Upper lobe of left lung (tissue), 6 donors: ENCODE results near the gene FAM234A. TPM values are rescaled to one million over a fixed set of nuclear protein-coding genes. Genes with fewer than 3 reads are reported as not detected.

ENCODE experiments used
- ATAC-seq, 2 donors: fragments of 200-7000 bp; cut with Tn5 transposase; one replicate each; pipeline ENCODE4 v1.9.1; 2022; ENCODE audit warnings: mild to moderate bottlenecking in 2 of 2, moderate library complexity in 2 of 2; ENCODE audit not compliant: low FRiP score in 2 of 2
- DNase-seq, 2 donors: peaks; one replicate each; pipeline ENCODE4 v3.0.0-alpha.2; 2019 to 2020
- H3K27ac ChIP-seq, 4 donors: fragments of 200-600 bp; sonication (generic); one replicate each; pipeline ENCODE4 v1.5.1; 2016 to 2019
- H3K27me3 ChIP-seq, 4 donors: fragments of 200-600 bp; sonication (generic); one replicate each; pipeline ENCODE4 v1.5.1; 2017 to 2019
- H3K36me3 ChIP-seq, 4 donors: fragments of 200-600 bp; sonication (generic); one replicate each; pipeline ENCODE4 v1.5.1; 2016 to 2019
- H3K4me1 ChIP-seq, 4 donors: fragments of 200-600 bp; sonication (generic); one replicate each; pipeline ENCODE4 v1.5.1; 2018 to 2019
- H3K4me3 ChIP-seq, 4 donors: fragments of 200-600 bp; sonication (generic); one replicate each; pipeline ENCODE4 v1.5.1; 2017 to 2019; ENCODE audit warnings: mild to moderate bottlenecking in 2 of 4, moderate library complexity in 1 of 4
- H3K9me3 ChIP-seq, 4 donors: fragments of 200-600 bp; sonication (generic); one replicate each; pipeline ENCODE4 v1.5.1; 2018 to 2019
- EP300 ChIP-seq, 4 donors: sonication (generic); formaldehyde crosslinking; IDR thresholded peaks; one replicate each; pipeline ENCODE4 v1.5.1; 2017; ENCODE audit warnings: antibody characterized with exemption in 4 of 4, control low read depth in 2 of 4
- POLR2A ChIP-seq, 4 donors: fragments of 450-650 bp; IDR thresholded peaks; one replicate each; pipeline ENCODE4 v1.5.1; 2016 to 2017; ENCODE audit warnings: antibody characterized with exemption in 4 of 4, mild to moderate bottlenecking in 2 of 4
- POLR2AphosphoS5 ChIP-seq, 2 donors: sonication (generic); formaldehyde crosslinking; IDR thresholded peaks; one replicate each; pipeline ENCODE4 v1.5.1; 2017; ENCODE audit warnings: antibody characterized with exemption in 2 of 2
- WGBS, 2 donors: methylation state at CpG; one replicate each; pipeline ENCODE4 v1.1.5; 2017 to 2018; 5-methylcytosine and 5-hydroxymethylcytosine counted together
- total RNA-seq, 6 donors: library from RNA; depleted of rRNA in 4 of 6; stranded (reverse); fragments of >200 nt in 4 of 6; gene quantifications; one replicate each; pipeline versions ENCODE4 v1.1.0 to v1.2.1, GENCODE V29; 2016 to 2021
- TF ChIP-seq, protein P1 (sequence below), 6 experiments: fragments of 450-650 bp in 4 of 6; fragments of 200-600 bp in 2 of 6; sonication (generic) in 2 of 6; IDR thresholded peaks; one replicate each; pipeline ENCODE4 v1.5.1; 2016 to 2019; ENCODE audit warnings: antibody characterized with exemption in 6 of 6
- donor health status: DM: no; HTN: no; CAD: no; lungs with moderate emphysema.
- donor health status: DM: no; HTN: yes; CAD: no; lungs with severe emphysema.

The FAM234A gene
- total RNA-seq, 6 donors from 2014 or later: 55.4 to 92.7 (median 66.0) TPM

DNA sequence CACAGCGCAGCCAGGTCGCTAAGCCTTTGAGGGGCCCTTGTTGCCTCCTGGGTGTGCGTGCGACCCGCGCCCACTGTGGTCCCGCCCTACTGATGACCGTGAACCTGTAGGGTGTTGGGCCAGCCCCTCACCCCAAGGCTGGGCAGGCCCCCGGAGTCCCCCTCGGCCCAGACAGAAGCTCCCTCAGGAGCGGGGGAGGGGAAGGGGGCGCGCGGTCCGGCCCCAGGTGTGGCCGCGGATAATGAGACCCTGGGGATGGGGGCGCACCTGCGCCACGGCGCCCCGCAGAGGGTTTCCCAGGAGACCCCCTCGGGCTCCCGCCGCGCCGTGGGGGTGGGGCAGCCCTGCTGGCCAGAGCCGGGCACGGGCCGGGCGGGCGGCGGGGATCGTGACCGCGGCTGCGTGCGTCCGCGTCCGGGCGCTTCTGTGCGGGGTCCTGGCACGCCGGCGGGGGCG, 45.4 kb downstream of the FAM234A start:
- Histone ChIP-seq H3K27me3 (peaks cover 2 to 39% (median 22%) of the 10 kb centered on the region in 4 donors), H3K4me3 (peak overlapping the region in 3 of 4 donors; percentile 17 to 27 (median 18)), H3K4me1 (peaks cover 15 to 39% (median 17%) of the 10 kb centered on the region in 4 donors), H3K27ac (no peak overlapping the region), H3K36me3 (no peaks in the 10 kb centered on the region), H3K9me3 (no peaks in the 10 kb centered on the region)
- TF ChIP-seq EP300 (IDR thresholded peaks at IDR 0.05): no peak
- TF ChIP-seq POLR2A (IDR thresholded peaks at IDR 0.05): no peak
- TF ChIP-seq POLR2AphosphoS5 (IDR thresholded peaks at IDR 0.05): no peak
- TF ChIP-seq, protein P1, sequence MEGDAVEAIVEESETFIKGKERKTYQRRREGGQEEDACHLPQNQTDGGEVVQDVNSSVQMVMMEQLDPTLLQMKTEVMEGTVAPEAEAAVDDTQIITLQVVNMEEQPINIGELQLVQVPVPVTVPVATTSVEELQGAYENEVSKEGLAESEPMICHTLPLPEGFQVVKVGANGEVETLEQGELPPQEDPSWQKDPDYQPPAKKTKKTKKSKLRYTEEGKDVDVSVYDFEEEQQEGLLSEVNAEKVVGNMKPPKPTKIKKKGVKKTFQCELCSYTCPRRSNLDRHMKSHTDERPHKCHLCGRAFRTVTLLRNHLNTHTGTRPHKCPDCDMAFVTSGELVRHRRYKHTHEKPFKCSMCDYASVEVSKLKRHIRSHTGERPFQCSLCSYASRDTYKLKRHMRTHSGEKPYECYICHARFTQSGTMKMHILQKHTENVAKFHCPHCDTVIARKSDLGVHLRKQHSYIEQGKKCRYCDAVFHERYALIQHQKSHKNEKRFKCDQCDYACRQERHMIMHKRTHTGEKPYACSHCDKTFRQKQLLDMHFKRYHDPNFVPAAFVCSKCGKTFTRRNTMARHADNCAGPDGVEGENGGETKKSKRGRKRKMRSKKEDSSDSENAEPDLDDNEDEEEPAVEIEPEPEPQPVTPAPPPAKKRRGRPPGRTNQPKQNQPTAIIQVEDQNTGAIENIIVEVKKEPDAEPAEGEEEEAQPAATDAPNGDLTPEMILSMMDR (IDR thresholded peaks at IDR 0.05): no peak
- 44% methylated on average over 11 of the region's 47 CpGs; no CpG with 5 or more reads in 1 of the 2 donors for WGBS, 2 donors
- DNase-seq (peak in 1 of 2 donors; percentile 83), ATAC-seq (no peak)

GRCh38 chr16:280552-280951, 45.9 kb downstream of the FAM234A start, which contains the start of gene ARHGDIG:
Gene ARHGDIG, plus strand, starts transcription at chr16:280591. Its CDS starts 90 bp downstream, at chr16:280681.
- no peaks in the 10 kb centered on the region for H3K9me3 ChIP-seq
- TF ChIP-seq POLR2A (IDR thresholded peaks at IDR 0.05) (no peak), EP300 (IDR thresholded peaks at IDR 0.05) (no peak), POLR2AphosphoS5 (IDR thresholded peaks at IDR 0.05) (no peak)
- ATAC-seq (no peak), DNase-seq (peak in 1 of 2 donors; percentile 77)
- H3K36me3 ChIP-seq: no peaks in the 10 kb centered on the region
- 0% methylated on average over 2 to 4 of the region's 54 CpGs for WGBS, 2 donors
- H3K4me3 ChIP-seq: peak within 1 kb of the TSS in 3 of 4 donors; percentile 23 to 33 (median 32)
- H3K27ac ChIP-seq: no peak within 1 kb of the TSS
- H3K27me3 ChIP-seq: peaks cover 2 to 34% (median 20%) of the 10 kb centered on the region in 4 donors
- H3K4me1 ChIP-seq: peaks cover 11 to 33% (median 13%) of the 10 kb centered on the region in 4 donors

DNA sequence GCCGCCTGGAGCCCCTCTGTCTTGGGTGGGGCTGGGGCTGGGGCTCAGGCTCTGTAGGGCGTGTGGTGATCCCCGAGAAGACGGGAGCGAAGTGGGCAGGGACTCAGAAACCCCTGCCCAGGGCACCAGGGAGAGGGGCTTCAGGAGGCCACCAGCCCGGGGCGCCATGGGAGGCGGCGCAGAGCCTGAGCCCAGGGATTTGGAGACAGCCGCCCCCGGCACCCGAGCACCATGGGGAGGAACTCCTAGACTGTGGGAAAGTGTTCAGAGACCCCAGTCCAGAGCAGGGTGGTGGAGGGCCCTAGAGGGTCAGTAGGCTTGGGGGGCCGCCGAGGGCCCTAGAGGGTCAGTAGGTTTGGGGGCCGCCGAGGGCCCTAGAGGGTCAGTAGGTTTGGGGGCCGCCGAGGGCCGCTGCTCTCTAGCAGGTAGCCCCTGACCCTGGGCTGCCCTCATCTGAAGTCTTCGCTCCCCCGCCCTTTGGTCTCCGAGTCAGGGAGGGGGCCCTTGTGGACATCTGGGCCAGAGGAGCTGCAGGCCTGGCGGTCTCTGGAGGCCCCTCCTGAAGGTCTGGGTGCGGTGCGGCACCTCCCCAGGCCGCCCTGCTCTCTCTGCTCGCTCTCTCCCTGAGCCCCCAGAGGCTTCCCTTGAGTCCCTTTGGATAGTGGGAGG, 46.5 kb downstream of the FAM234A start:
- peaks cover 8 to 28% (median 10%) of the 10 kb centered on the region in 4 donors for H3K4me1 ChIP-seq
- no peak for TF ChIP-seq POLR2A (IDR thresholded peaks at IDR 0.05)
- no peak for TF ChIP-seq EP300 (IDR thresholded peaks at IDR 0.05)
- no peak for TF ChIP-seq POLR2AphosphoS5 (IDR thresholded peaks at IDR 0.05)
- TF ChIP-seq, protein P1 (IDR thresholded peaks at IDR 0.05): no peak
- H3K9me3 ChIP-seq: no peaks in the 10 kb centered on the region
- H3K36me3 ChIP-seq: no peaks in the 10 kb centered on the region
- peak overlapping the region in 3 of 4 donors; percentile 23 to 33 (median 32) for H3K4me3 ChIP-seq
- peak in 1 of 2 donors; percentile 75 for DNase-seq
- peaks cover 2 to 29% (median 19%) of the 10 kb centered on the region in 4 donors for H3K27me3 ChIP-seq
- H3K27ac ChIP-seq: no peak overlapping the region
- 30 to 64% methylated on average over 4 to 10 of the region's 27 CpGs for WGBS, 2 donors
- ATAC-seq: no peak

DNA sequence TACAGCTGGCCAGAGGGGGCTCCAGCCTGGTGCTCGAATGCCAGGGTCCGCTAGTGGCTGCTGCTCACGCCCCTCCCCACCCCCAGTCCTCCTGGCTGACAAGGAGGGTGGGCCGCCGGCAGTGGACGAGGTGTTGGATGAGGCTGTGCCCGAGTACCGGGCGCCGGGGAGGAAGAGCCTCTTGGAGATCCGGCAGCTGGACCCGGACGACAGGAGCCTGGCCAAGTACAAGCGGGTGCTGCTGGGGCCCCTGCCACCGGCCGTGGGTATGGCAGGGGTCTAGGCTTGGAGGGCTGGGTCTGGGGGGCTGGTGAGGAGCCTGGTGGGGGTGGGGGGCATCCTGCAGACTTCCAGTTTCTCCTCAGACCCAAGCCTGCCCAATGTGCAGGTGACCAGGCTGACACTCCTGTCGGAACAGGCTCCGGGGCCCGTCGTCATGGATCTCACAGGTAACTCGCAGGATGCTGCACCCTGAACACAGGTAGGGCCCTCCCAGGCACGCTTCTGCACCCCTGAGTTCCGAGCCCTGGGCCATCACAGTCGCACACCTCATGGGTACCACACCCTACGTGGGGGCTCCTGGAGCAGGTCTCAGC, 47.1 kb downstream of the FAM234A start:
- Histone ChIP-seq H3K36me3 (peaks cover 0 to 4% (median 0%) of the 10 kb centered on the region in 4 donors), H3K4me3 (no peak overlapping the region), H3K9me3 (no peaks in the 10 kb centered on the region), H3K27ac (no peak overlapping the region), H3K27me3 (peaks cover 2 to 29% (median 18%) of the 10 kb centered on the region in 4 donors), H3K4me1 (peaks cover 6 to 24% (median 7%) of the 10 kb centered on the region in 4 donors)
- DNase-seq: peak in 1 of 2 donors; percentile 69
- ATAC-seq: peak in 1 of 2 donors; percentile 4
- TF ChIP-seq POLR2AphosphoS5 (IDR thresholded peaks at IDR 0.05): no peak
- no peak for TF ChIP-seq EP300 (IDR thresholded peaks at IDR 0.05)
- TF ChIP-seq, protein P1 (IDR thresholded peaks at IDR 0.05): no peak
- TF ChIP-seq POLR2A (IDR thresholded peaks at IDR 0.05): no peak
- 30 to 39% methylated on average over 2 to 25 of the region's 25 CpGs for WGBS, 2 donors

DNA sequence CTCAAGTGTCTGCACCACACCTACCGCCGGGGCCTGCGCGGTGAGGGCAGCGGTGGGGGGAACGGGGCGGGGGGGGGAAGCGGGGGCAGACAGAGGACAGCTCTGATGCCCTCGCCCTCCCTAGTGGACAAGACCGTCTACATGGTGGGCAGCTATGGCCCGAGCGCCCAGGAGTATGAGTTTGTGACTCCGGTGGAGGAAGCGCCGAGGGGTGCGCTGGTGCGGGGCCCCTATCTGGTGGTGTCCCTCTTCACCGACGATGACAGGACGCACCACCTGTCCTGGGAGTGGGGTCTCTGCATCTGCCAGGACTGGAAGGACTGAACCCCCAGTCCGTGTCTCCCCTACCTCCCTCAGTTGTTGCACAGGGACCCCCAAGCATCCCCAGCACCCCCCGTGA, 47.9 kb downstream of the FAM234A start:
- TF ChIP-seq POLR2A (IDR thresholded peaks at IDR 0.05) (no peak), POLR2AphosphoS5 (IDR thresholded peaks at IDR 0.05) (no peak), EP300 (IDR thresholded peaks at IDR 0.05) (no peak)
- TF ChIP-seq, protein P1 (IDR thresholded peaks at IDR 0.05): no peak
- H3K4me3 ChIP-seq: no peak overlapping the region
- ATAC-seq: no peak
- H3K4me1 ChIP-seq: peaks cover 6 to 24% (median 7%) of the 10 kb centered on the region in 4 donors
- peaks cover 2 to 29% (median 18%) of the 10 kb centered on the region in 4 donors for H3K27me3 ChIP-seq
- H3K27ac ChIP-seq: no peak overlapping the region
- DNase-seq: peak in 1 of 2 donors; percentile 42
- 81 to 82% methylated on average over 9 to 21 of the region's 22 CpGs for WGBS, 2 donors
- H3K36me3 ChIP-seq: peaks cover 0 to 12% (median 5%) of the 10 kb centered on the region in 4 donors
- H3K9me3 ChIP-seq: no peaks in the 10 kb centered on the region
